ENCODE measurements around the gene SLITRK2. TPM values are rescaled to one million over a fixed set of nuclear protein-coding genes. Genes with fewer than 3 reads are reported as not detected.

SLITRK2 gene
- total RNA-seq, 4 donors from 2014 or later: 0.18 to 1.7 (median 0.40) TPM; not detected in 1

DNA sequence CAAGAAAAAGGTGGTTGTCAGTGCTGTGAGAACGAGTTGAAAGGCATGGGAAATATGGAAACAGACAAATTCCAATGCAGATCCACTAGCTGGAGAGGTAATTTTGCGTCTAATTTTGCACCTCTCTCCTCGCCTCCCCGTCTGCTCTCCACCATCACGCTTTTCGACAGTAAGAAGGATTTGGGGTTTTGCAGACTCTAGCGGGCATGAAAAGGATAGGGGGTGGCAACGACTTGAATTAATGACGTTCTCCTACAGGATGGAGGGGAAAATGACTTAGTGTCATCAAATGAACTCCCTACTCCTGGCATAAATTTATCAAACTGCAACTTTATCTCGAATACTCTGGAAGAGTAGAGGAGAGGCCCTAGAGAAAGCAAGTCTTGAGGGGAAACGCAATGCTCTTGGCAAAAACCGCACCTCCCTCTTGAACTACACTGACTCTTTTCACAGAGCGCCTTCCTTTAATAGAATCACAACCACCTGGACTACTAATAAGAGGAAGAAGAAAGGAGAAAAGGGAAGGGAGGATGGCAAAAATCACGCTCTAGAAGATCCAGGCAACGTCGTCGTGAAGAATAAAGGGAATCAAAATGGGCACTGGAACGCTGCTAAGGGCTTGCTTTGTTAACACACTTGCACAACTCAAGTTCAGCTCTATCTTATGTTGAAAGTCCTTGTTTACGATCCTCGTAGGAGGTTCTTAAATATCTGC, 871 bp upstream of the SLITRK2 start:
- Histone ChIP-seq H3K9me3 (no peaks in the 10 kb centered on the region), H3K27ac (no peak overlapping the region), H3K4me1 (no peaks in the 10 kb centered on the region), H3K4me3 (no peak overlapping the region), H3K27me3 (no peaks in the 10 kb centered on the region), H3K36me3 (no peaks in the 10 kb centered on the region)
- DNase-seq: no peak
- TF ChIP-seq POLR2A (IDR thresholded peaks at IDR 0.05) (no peak), CTCF (IDR thresholded peaks at IDR 0.05) (no peak)

- DNase-seq: no peak
- H3K36me3 ChIP-seq: no peaks in the 10 kb centered on the region
- no peaks in the 10 kb centered on the region for H3K4me1 ChIP-seq
- TF ChIP-seq POLR2A (IDR thresholded peaks at IDR 0.05) (no peak), CTCF (IDR thresholded peaks at IDR 0.05) (no peak)
- no peaks in the 10 kb centered on the region for H3K27me3 ChIP-seq
- H3K27ac ChIP-seq: no peak overlapping the region
- H3K4me3 ChIP-seq: peak overlapping the region in 2 of 4 donors; percentile 14 to 25
- no peaks in the 10 kb centered on the region for H3K9me3 ChIP-seq
Measured at GRCh38 chrX:145818186-145819113, 821 bp downstream of the SLITRK2 start.

DNA sequence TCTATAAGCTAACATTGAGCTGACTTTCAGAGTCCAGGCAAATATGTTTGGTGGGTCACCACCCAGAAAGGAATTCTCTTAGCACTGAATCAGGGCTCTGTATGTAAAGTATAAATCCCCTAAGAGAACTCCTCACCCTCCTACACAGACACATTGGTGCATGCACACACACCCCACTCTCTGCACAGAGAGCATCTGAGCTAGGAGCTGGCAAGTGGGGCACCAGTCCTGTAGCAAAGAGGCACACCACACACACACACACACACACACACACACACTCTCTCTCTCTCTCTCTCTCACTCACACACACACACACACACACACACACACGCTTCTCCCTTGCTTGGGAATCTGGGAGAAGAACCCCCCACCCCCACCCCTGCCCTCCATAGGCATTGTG, 3.2 kb downstream of the SLITRK2 start:
- no peaks in the 10 kb centered on the region for H3K27me3 ChIP-seq
- H3K4me3 ChIP-seq: no peak overlapping the region
- no peaks in the 10 kb centered on the region for H3K9me3 ChIP-seq
- TF ChIP-seq POLR2A (IDR thresholded peaks at IDR 0.05) (no peak), CTCF (IDR thresholded peaks at IDR 0.05) (no peak)
- H3K4me1 ChIP-seq: no peaks in the 10 kb centered on the region
- no peaks in the 10 kb centered on the region for H3K36me3 ChIP-seq
- no peak overlapping the region for H3K27ac ChIP-seq
- DNase-seq: no peak

GRCh38 chrX:145821291-145821897, 3.8 kb downstream of the SLITRK2 start:
- no peak for TF ChIP-seq POLR2A (IDR thresholded peaks at IDR 0.05)
- TF ChIP-seq CTCF (IDR thresholded peaks at IDR 0.05): no peak
- H3K4me3 ChIP-seq: no peak overlapping the region
- no peaks in the 10 kb centered on the region for H3K27me3 ChIP-seq
- H3K9me3 ChIP-seq: no peaks in the 10 kb centered on the region
- no peak for DNase-seq
- H3K4me1 ChIP-seq: no peaks in the 10 kb centered on the region
- H3K36me3 ChIP-seq: no peaks in the 10 kb centered on the region
- H3K27ac ChIP-seq: no peak overlapping the region

GRCh38 chrX:145821898-145822571, 4.4 kb downstream of the SLITRK2 start:
- Histone ChIP-seq H3K36me3 (no peaks in the 10 kb centered on the region), H3K4me3 (no peak overlapping the region), H3K9me3 (no peaks in the 10 kb centered on the region), H3K27me3 (no peaks in the 10 kb centered on the region), H3K27ac (no peak overlapping the region), H3K4me1 (no peaks in the 10 kb centered on the region)
- TF ChIP-seq POLR2A (IDR thresholded peaks at IDR 0.05): no peak
- no peak for TF ChIP-seq CTCF (IDR thresholded peaks at IDR 0.05)
- no peak for DNase-seq

Data from Peyer's patch (tissue), 4 donors.